HepG2 (cell line): Measurements from ENCODE around the gene SLC13A5. TPM values are rescaled to one million over a fixed set of nuclear protein-coding genes. Genes with fewer than 3 reads are reported as not detected.

Source experiments
- AGO2 ChIP-seq: fragments of 200-400 bp; formaldehyde crosslinking; optimal IDR thresholded peaks from 2 replicates; pipeline ENCODE3; 2017; ENCODE audit warnings: mild to moderate bottlenecking, low read depth, low read length, moderate library complexity
- ARNT ChIP-seq: fragments of 450-650 bp; IDR thresholded peaks from 2 replicates; pipeline ENCODE4 v1.6.1; 2017
- CEBPB ChIP-seq: IDR thresholded peaks from 2 replicates; pipeline ENCODE4 v1.6.1; 2011; ENCODE audit warnings: low read depth, low read length, improper control_type of control experiment, borderline replicate concordance
- EHMT2 ChIP-seq: fragments of 200-600 bp; sonication (generic); IDR thresholded peaks from 2 replicates; pipeline ENCODE4 v1.7.0; 2017; ENCODE audit warnings: antibody characterized with exemption, low read depth, low read length, borderline replicate concordance
- FOXK1 ChIP-seq: sonication (generic); formaldehyde crosslinking; IDR thresholded peaks from 2 replicates; pipeline ENCODE4 v1.4.0; 2020; ENCODE audit warnings: low read depth, missing genetic modification reagents, borderline replicate concordance
- GATAD1 ChIP-seq: IDR thresholded peaks from 2 replicates; pipeline ENCODE4 v1.6.1; 2016; ENCODE audit warnings: missing genetic modification reagents, missing compliant biosample characterization
- KDM1A ChIP-seq: IDR thresholded peaks from 2 replicates; pipeline ENCODE4 v1.6.1; 2016; ENCODE audit warnings: missing compliant biosample characterization
- LCORL ChIP-seq, 2 experiments: fragments of 450-650 bp in 1 of 2; sonication (generic) in 1 of 2; formaldehyde crosslinking in 1 of 2; IDR thresholded peaks; 2 replicates each; pipeline versions ENCODE4 v1.5.0 to v1.6.1; 2017 to 2020; ENCODE audit warnings: antibody characterized with exemption in 1 of 2, missing genetic modification reagents in 1 of 2
- NFIC ChIP-seq: IDR thresholded peaks from 2 replicates; pipeline ENCODE4 v1.6.1; 2012; ENCODE audit warnings: mild to moderate bottlenecking, low read length, inconsistent platforms
- PHF5A ChIP-seq: IDR thresholded peaks from one replicate; pipeline ENCODE4 v1.6.1; 2018; ENCODE audit warnings: low read depth, missing genetic modification reagents; ENCODE audit not compliant: unreplicated experiment
- PRMT3 ChIP-seq: sonication (generic); formaldehyde crosslinking; IDR thresholded peaks from 2 replicates; pipeline ENCODE4 v1.8.1; 2022; ENCODE audit warnings: low read depth, mild to moderate bottlenecking, moderate library complexity, missing genetic modification reagents, borderline replicate concordance
- XBP1 ChIP-seq: sonication (generic); formaldehyde crosslinking; IDR thresholded peaks from 2 replicates; pipeline ENCODE4 v1.5.0; 2020; ENCODE audit warnings: missing genetic modification reagents
- ZC3H13 ChIP-seq: sonication (generic); formaldehyde crosslinking; IDR thresholded peaks from 2 replicates; pipeline ENCODE4 v1.8.1; 2023; ENCODE audit warnings: mild to moderate bottlenecking, missing genetic modification reagents, moderate library complexity
- ZNF670 ChIP-seq: sonication (generic); formaldehyde crosslinking; IDR thresholded peaks from 2 replicates; pipeline ENCODE4 v1.8.0; 2022; ENCODE audit warnings: mild to moderate bottlenecking, missing genetic modification reagents, borderline replicate concordance
- ZSCAN9 ChIP-seq: IDR thresholded peaks from 2 replicates; pipeline ENCODE4 v1.6.1; 2016; ENCODE audit warnings: borderline replicate concordance
- polyA plus RNA-seq, 8 experiments: library from polyadenylated mRNA; depleted of rRNA in 3 of 8; stranded (reverse) in 7 of 8; unstranded in 1 of 8; fragments of >200 nt; fragmentation: Illumina TruSeq in 4 of 8; extraction: Trizol in 4 of 8; gene quantifications; 2 replicates each; pipeline versions ENCODE4 v1.2.1 to v1.2.3, GENCODE V29; 2011 to 2016; ENCODE audit warnings: low read depth in 4 of 8, missing spikeins in 1 of 8, mixed read lengths in 1 of 8; ENCODE audit not compliant: insufficient read depth in 1 of 8
- total RNA-seq, 5 experiments: library from RNA; depleted of rRNA; stranded (reverse); fragments of >200 nt; fragmentation: Illumina TruSeq; extraction: Trizol; gene quantifications; 2 replicates each; pipeline ENCODE4 v1.2.3, GENCODE V29; 2016; ENCODE audit warnings: low read depth in 1 of 5
- TF ChIP-seq, protein P1 (sequence below): sonication (generic); formaldehyde crosslinking; IDR thresholded peaks from 2 replicates; pipeline ENCODE4 v1.5.0; 2020; ENCODE audit warnings: missing genetic modification reagents
- TF ChIP-seq, protein P2 (sequence below): sonication (generic); formaldehyde crosslinking; IDR thresholded peaks from 2 replicates; pipeline ENCODE4 v1.4.0; 2020; ENCODE audit warnings: missing genetic modification reagents, borderline replicate concordance
- TF ChIP-seq, protein P3 (sequence below): sonication (generic); formaldehyde crosslinking; IDR thresholded peaks from 2 replicates; pipeline ENCODE4 v1.4.0; 2020; ENCODE audit warnings: missing genetic modification reagents
- TF ChIP-seq, protein P4 (sequence below): IDR thresholded peaks from 2 replicates; pipeline ENCODE4 v1.6.1; 2016; ENCODE audit warnings: missing genetic modification reagents, missing compliant biosample characterization
- TF ChIP-seq, protein P5 (sequence below): fragments of 450-650 bp; IDR thresholded peaks from 2 replicates; pipeline ENCODE4 v1.6.1; 2016
- TF ChIP-seq, protein P6 (sequence below): sonication (generic); formaldehyde crosslinking; IDR thresholded peaks from 2 replicates; pipeline ENCODE4 v1.5.1; 2020; ENCODE audit warnings: missing genetic modification reagents, mild to moderate bottlenecking, borderline replicate concordance

The SLC13A5 gene
- total and polyA plus RNA-seq, 2 of the 13 experiments (the other 11 are each of a cell fraction or from before 2014, with no cell fraction given): 42.8 to 310 TPM

DNA sequence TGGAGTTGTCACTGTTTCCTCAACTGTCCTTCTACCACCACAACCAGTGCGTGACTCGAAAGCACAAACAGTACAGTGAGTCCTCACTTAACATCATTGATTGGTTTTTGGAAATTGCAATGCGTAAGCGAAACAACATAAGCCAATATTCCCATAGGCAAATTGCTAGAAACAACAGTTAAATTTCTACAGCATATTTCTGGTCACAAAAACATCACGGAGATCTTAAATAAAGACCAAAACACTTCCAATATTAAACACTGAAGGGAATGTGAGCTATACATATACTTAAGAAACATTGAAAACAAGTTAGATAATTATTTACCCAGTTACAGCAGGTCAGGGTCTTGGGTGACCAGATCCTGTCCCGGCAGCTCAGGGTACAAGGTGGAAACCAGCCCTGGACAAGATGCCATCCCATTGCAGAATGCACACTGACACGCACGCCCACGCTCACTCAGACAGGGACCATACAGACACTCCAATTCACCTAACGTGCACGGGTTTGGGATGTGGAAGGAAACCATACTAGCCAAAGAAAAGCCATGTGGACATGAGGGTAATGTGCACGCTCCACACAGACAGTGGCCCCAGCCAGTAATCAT, 4.7 kb downstream of the SLC13A5 start (continued):
- TF ChIP-seq PHF5A (CRISPR knock-in tag): peak; percentile 47
- no peak for TF ChIP-seq AGO2
- no peak for TF ChIP-seq ZSCAN9 (CRISPR knock-in tag)
- TF ChIP-seq ZNF670 (CRISPR knock-in tag): no peak
- TF ChIP-seq ARNT: no peak
- no peak for TF ChIP-seq ZC3H13 (CRISPR knock-in tag)
- TF ChIP-seq, protein P1, sequence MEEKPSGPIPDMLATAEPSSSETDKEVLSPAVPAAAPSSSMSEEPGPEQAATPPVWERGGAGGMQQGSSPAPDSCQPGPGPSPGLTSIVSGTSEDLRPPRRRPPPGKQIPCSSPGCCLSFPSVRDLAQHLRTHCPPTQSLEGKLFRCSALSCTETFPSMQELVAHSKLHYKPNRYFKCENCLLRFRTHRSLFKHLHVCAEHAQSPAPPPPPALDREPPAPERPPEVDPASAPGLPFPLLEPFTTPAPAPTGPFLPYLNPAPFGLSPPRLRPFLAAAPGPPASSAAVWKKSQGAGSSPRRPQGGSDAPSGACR (CRISPR knock-in tag): peak; percentile 48; the same call in 1 of the 2 replicates
- no peak for TF ChIP-seq PRMT3
- no peak for TF ChIP-seq KDM1A (CRISPR knock-in tag)
- TF ChIP-seq, protein P2, sequence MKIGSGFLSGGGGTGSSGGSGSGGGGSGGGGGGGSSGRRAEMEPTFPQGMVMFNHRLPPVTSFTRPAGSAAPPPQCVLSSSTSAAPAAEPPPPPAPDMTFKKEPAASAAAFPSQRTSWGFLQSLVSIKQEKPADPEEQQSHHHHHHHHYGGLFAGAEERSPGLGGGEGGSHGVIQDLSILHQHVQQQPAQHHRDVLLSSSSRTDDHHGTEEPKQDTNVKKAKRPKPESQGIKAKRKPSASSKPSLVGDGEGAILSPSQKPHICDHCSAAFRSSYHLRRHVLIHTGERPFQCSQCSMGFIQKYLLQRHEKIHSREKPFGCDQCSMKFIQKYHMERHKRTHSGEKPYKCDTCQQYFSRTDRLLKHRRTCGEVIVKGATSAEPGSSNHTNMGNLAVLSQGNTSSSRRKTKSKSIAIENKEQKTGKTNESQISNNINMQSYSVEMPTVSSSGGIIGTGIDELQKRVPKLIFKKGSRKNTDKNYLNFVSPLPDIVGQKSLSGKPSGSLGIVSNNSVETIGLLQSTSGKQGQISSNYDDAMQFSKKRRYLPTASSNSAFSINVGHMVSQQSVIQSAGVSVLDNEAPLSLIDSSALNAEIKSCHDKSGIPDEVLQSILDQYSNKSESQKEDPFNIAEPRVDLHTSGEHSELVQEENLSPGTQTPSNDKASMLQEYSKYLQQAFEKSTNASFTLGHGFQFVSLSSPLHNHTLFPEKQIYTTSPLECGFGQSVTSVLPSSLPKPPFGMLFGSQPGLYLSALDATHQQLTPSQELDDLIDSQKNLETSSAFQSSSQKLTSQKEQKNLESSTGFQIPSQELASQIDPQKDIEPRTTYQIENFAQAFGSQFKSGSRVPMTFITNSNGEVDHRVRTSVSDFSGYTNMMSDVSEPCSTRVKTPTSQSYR (CRISPR knock-in tag): no peak
- TF ChIP-seq GATAD1 (CRISPR knock-in tag): peak; percentile 45; the same call in 1 of the 2 replicates
- no peak for TF ChIP-seq EHMT2
- TF ChIP-seq, protein P3, sequence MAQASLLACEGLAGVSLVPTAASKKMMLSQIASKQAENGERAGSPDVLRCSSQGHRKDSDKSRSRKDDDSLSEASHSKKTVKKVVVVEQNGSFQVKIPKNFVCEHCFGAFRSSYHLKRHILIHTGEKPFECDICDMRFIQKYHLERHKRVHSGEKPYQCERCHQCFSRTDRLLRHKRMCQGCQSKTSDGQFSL (CRISPR knock-in tag): no peak
- no peak for TF ChIP-seq XBP1
- no peak for TF ChIP-seq LCORL (IDR thresholded peaks at IDR 0.05)
- TF ChIP-seq LCORL (CRISPR knock-in tag; IDR thresholded peaks at IDR 0.05): peak; percentile 73
- TF ChIP-seq, protein P4, sequence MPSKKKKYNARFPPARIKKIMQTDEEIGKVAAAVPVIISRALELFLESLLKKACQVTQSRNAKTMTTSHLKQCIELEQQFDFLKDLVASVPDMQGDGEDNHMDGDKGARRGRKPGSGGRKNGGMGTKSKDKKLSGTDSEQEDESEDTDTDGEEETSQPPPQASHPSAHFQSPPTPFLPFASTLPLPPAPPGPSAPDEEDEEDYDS: peak; percentile 32; the same call in 1 of the 2 replicates
- TF ChIP-seq CEBPB: no peak
- TF ChIP-seq, protein P5, sequence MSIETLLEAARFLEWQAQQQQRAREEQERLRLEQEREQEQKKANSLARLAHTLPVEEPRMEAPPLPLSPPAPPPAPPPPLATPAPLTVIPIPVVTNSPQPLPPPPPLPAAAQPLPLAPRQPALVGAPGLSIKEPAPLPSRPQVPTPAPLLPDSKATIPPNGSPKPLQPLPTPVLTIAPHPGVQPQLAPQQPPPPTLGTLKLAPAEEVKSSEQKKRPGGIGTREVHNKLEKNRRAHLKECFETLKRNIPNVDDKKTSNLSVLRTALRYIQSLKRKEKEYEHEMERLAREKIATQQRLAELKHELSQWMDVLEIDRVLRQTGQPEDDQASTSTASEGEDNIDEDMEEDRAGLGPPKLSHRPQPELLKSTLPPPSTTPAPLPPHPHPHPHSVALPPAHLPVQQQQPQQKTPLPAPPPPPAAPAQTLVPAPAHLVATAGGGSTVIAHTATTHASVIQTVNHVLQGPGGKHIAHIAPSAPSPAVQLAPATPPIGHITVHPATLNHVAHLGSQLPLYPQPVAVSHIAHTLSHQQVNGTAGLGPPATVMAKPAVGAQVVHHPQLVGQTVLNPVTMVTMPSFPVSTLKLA: no peak
- TF ChIP-seq FOXK1 (CRISPR knock-in tag): 0 out of 2 replicates have a peak, but pooled peaks have one; percentile 20
- no peak for TF ChIP-seq NFIC
- TF ChIP-seq, protein P6, sequence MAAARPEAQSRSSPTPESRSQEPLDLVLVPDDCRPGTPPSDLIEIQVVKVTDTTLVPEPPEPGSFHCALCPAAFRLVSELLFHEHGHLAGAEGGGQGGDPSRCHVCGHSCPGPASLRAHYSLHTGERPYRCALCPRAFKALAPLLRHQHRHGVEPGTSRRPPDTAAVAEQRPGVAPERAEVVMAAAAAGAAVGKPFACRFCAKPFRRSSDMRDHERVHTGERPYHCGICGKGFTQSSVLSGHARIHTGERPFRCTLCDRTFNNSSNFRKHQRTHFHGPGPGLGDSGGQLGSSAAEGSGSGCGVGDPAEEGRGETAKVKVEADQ (CRISPR knock-in tag): no peak
